IMR-90 (cell line): ENCODE data around the gene TRIM46. TPM values are rescaled to one million over a fixed set of nuclear protein-coding genes. Genes with fewer than 3 reads are reported as not detected.

Experiments
- ATAC-seq: fragments of 200-7000 bp; cut with Tn5 transposase; 2 replicates; pipeline ENCODE4 v1.9.1; 2020; ENCODE audit warnings: low read depth, mild to moderate bottlenecking, moderate library complexity
- BruUV-seq: library from RNA; stranded (reverse); fragments of 400-500 nt; replicated peaks from 2 replicates; lab custom pipeline; 2021; lab: Mats Ljungman, UMichigan
- CTCF ChIA-PET: fragments of 300-600 bp; formaldehyde crosslinking; extraction: SDS; loops from one replicate; lab custom pipeline; 2021; ENCODE audit warnings: antibody characterized with exemption; lab: Yijun Ruan, JAX
- POLR2A ChIA-PET: fragments of 300-600 bp; sonication (Branson Sonifier 250); formaldehyde crosslinking; loops from one replicate; lab custom pipeline; 2022; ENCODE audit warnings: antibody characterized with exemption; ENCODE audit not compliant: unreplicated experiment; lab: Charles Lee
- DNase-seq: peaks from one replicate; pipeline ENCODE4 v3.0.0; 2013
- H2AFZ ChIP-seq: replicated peaks from 2 replicates; pipeline ENCODE3; 2013; ENCODE audit warnings: low read length, mild to moderate bottlenecking; ENCODE audit not compliant: poor library complexity
- H2AK5ac ChIP-seq: 2 replicates; pipeline ENCODE4 v1.6.1; 2013; ENCODE audit warnings: low read depth, low read length, inconsistent platforms
- H2AK9ac ChIP-seq: replicated peaks from 2 replicates; pipeline ENCODE3; 2013; ENCODE audit warnings: mild to moderate bottlenecking, low read depth, low read length, moderate library complexity; ENCODE audit not compliant: poor library complexity
- H2BK120ac ChIP-seq: 2 replicates; pipeline ENCODE4 v1.6.1; 2013; ENCODE audit warnings: low read depth, low read length, inconsistent platforms
- H2BK15ac ChIP-seq: 3 replicates; pipeline ENCODE4 v1.6.1; 2013; ENCODE audit warnings: low read depth, low read length, inconsistent platforms
- H2BK20ac ChIP-seq: 2 replicates; pipeline ENCODE4 v1.6.1; 2013; ENCODE audit warnings: low read depth, mild to moderate bottlenecking, inconsistent platforms, low read length, moderate library complexity
- H2BK5ac ChIP-seq: 2 replicates; pipeline ENCODE4 v1.6.1; 2013; ENCODE audit warnings: mild to moderate bottlenecking, low read depth, low read length, inconsistent platforms; ENCODE audit not compliant: poor library complexity, severe bottlenecking
- H3K14ac ChIP-seq: replicated peaks from 2 replicates; pipeline ENCODE4 v1.6.1; 2013; ENCODE audit warnings: low read depth, low read length, inconsistent platforms
- H3K18ac ChIP-seq: 2 replicates; pipeline ENCODE4 v1.6.1; 2013; ENCODE audit warnings: low read depth, low read length, control low read depth
- H3K23ac ChIP-seq: 2 replicates; pipeline ENCODE4 v1.6.1; 2013; ENCODE audit warnings: low read depth, low read length, inconsistent platforms
- H3K27ac ChIP-seq: 2 replicates; pipeline ENCODE4 v1.5.1; 2013; ENCODE audit warnings: mild to moderate bottlenecking, control low read depth, low read length; ENCODE audit not compliant: insufficient read depth
- H3K27me3 ChIP-seq: 2 replicates; pipeline ENCODE4 v1.6.1; 2013; ENCODE audit warnings: low read length; ENCODE audit not compliant: control insufficient read depth, insufficient read depth
- H3K36me3 ChIP-seq: 2 replicates; pipeline ENCODE4 v1.6.1; 2013; ENCODE audit warnings: low read length, mixed read lengths; ENCODE audit not compliant: control insufficient read depth, insufficient read depth
- H3K4ac ChIP-seq: 2 replicates; pipeline ENCODE4 v1.6.1; 2013; ENCODE audit warnings: low read depth, low read length, inconsistent platforms
- H3K4me1 ChIP-seq: 2 replicates; pipeline ENCODE4 v1.6.1; 2013; ENCODE audit warnings: low read length, mixed read lengths; ENCODE audit not compliant: control insufficient read depth, insufficient read depth
- H3K4me2 ChIP-seq: 2 replicates; pipeline ENCODE4 v1.6.1; 2013; ENCODE audit warnings: low read depth, mild to moderate bottlenecking, control low read depth, low read length, moderate library complexity
- H3K4me3 ChIP-seq: 2 replicates; pipeline ENCODE4 v1.5.1; 2013; ENCODE audit warnings: low read depth, mild to moderate bottlenecking, control low read depth, low read length, moderate library complexity; ENCODE audit not compliant: insufficient read depth
- H3K56ac ChIP-seq: 2 replicates; pipeline ENCODE4 v1.6.1; 2013; ENCODE audit warnings: low read length, inconsistent platforms; ENCODE audit not compliant: insufficient read depth; ENCODE audit errors: extremely low read depth
- H3K79me1 ChIP-seq, 2 experiments: 2 replicates each; pipeline ENCODE4 v1.6.1; 2013; ENCODE audit warnings: low read length in 2 of 2, inconsistent platforms in 1 of 2, low read depth in 1 of 2
- H3K9ac ChIP-seq: 2 replicates; pipeline ENCODE4 v1.6.1; 2013; ENCODE audit warnings: low read depth, low read length, control low read depth
- H3K9me1 ChIP-seq: 2 replicates; pipeline ENCODE4 v1.6.1; 2013; ENCODE audit warnings: low read length, inconsistent platforms; ENCODE audit not compliant: insufficient read depth
- H3K9me3 ChIP-seq: 2 replicates; pipeline ENCODE4 v1.6.1; 2013; ENCODE audit warnings: low read length; ENCODE audit not compliant: control insufficient read depth, insufficient read depth
- H4K20me1 ChIP-seq: 2 replicates; pipeline ENCODE4 v1.6.1; 2013; ENCODE audit warnings: low read length, inconsistent platforms; ENCODE audit not compliant: insufficient read depth
- H4K5ac ChIP-seq: 2 replicates; pipeline ENCODE4 v1.6.1; 2013; ENCODE audit warnings: mild to moderate bottlenecking, low read depth, low read length, control low read depth
- H4K8ac ChIP-seq, 2 experiments: 2 replicates each; pipeline ENCODE4 v1.6.1; 2013; ENCODE audit warnings: low read depth in 2 of 2, low read length in 2 of 2, control low read depth in 1 of 2, inconsistent platforms in 1 of 2
- H4K91ac ChIP-seq: 2 replicates; pipeline ENCODE4 v1.6.1; 2013; ENCODE audit warnings: low read depth, low read length, inconsistent platforms; ENCODE audit not compliant: insufficient read depth
- CTCF ChIP-seq: conservative IDR thresholded peaks from 2 replicates; pipeline ENCODE4 v1.5.1; 2012; ENCODE audit warnings: mild to moderate bottlenecking, low read depth, low read length, improper control_type of control experiment
- RFX5 ChIP-seq: IDR thresholded peaks from 2 replicates; pipeline ENCODE4 v1.8.0; 2012; ENCODE audit warnings: low read depth, mild to moderate bottlenecking, low read length, moderate library complexity
- USF2 ChIP-seq: fragments of 150-350 bp; IDR thresholded peaks from 2 replicates; pipeline ENCODE4 v1.6.1; 2017; ENCODE audit warnings: mild to moderate bottlenecking, antibody characterized with exemption, low read length, low read depth
- WGBS, 2 experiments: methylation state at CpG; one replicate each; pipeline versions ENCODE4 v1.1.5 to v1.1.7; 2013; ENCODE audit warnings: missing lambda C conversion rate in 2 of 2; ENCODE audit not compliant: insufficient read length in 1 of 2; ENCODE audit errors: extremely low coverage in 2 of 2; 5-methylcytosine and 5-hydroxymethylcytosine counted together
- dilution Hi-C: fragments of 300-500 bp; cut with HindIII; formaldehyde crosslinking; loops from one replicate; pipeline ENCODE4 v1.14.3; 2018; ENCODE audit warnings: low sequenced_read_pairs; ENCODE audit not compliant: unreplicated experiment
- in situ Hi-C: fragments of 300-500 bp; cut with MboI; formaldehyde crosslinking; loops from 3 replicates; pipeline ENCODE4 v1.14.3; 2019; ENCODE audit warnings: low sequenced_read_pairs, inconsistent platforms, mixed read lengths
- intact Hi-C: fragments of 100-400 bp; cut with micrococcal nuclease; formaldehyde crosslinking; loops from 2 replicates; pipeline ENCODE4 v1.10.0; 2022
- polyA plus RNA-seq, 3 experiments: library from polyadenylated mRNA; depleted of rRNA; stranded (reverse); fragments of >200 nt; gene quantifications; 2 replicates each; pipeline ENCODE4 v1.2.3, GENCODE V29; 2012; ENCODE audit warnings: low replicate concordance in 1 of 3
- total RNA-seq: library from RNA; depleted of rRNA; stranded (reverse); fragments of >200 nt; gene quantifications from 2 replicates; pipeline ENCODE4 v1.2.3, GENCODE V29; 2012

The TRIM46 gene
- total and polyA plus RNA-seq, 2 of the 4 experiments (the other 2 are of a cell fraction): 2.3 to 6.2 TPM

DNA sequence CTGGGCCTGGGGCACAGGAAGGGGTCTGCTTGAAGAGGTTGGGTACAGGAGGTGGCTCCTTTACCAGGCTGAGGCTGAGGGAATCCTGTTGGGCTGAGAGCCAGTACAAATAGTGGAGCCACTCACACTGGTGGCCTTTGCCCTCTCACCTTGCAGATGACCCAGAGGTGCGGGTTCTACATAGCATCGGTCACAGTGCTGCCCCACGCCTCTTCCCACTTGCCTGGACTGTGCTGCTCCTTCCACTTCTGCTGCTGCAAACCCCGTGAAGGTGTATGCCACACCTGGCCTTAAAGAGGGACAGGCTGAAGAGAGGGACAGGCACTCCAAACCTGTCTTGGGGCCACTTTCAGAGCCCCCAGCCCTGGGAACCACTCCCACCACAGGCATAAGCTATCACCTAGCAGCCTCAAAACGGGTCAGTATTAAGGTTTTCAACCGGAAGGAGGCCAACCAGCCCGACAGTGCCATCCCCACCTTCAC lies 39.8 kb upstream of the TRIM46 start:
- Histone ChIP-seq H2BK120ac (no peak overlapping the region), H3K4me3 (no peak overlapping the region), H3K36me3 (peaks cover 9% of the 10 kb centered on the region), H3K56ac (no peak overlapping the region), H3K14ac (no peak overlapping the region), H2AK5ac (peak overlapping the region; percentile 34; the same call in 1 of the 2 replicates), H3K9me3 (no peaks in the 10 kb centered on the region), H3K27ac (no peak overlapping the region), H2BK20ac (no peak overlapping the region), H3K79me1 (peaks cover 16 to 32% of the 10 kb centered on the region in 2 experiments), H3K9me1 (peaks cover 24% of the 10 kb centered on the region; the same call in 1 of the 2 replicates), H4K91ac (no peak overlapping the region), H3K23ac (no peak overlapping the region), H2AK9ac (no peak overlapping the region), H2BK5ac (no peak overlapping the region), H3K4ac (no peak overlapping the region), H4K20me1 (no peaks in the 10 kb centered on the region), H4K5ac (no peak overlapping the region), H4K8ac (no peak overlapping the region), H2AFZ (peak overlapping the region; percentile 25), H3K9ac (no peak overlapping the region), H3K18ac (no peak overlapping the region), H3K4me1 (peaks cover 17% of the 10 kb centered on the region), H3K27me3 (peaks cover 5% of the 10 kb centered on the region), H2BK15ac (no peak overlapping the region), H3K4me2 (no peak overlapping the region)
- intact Hi-C loops (no loop called here), dilution Hi-C loops (no loop called here), in situ Hi-C loops (no loop called here)
- ATAC-seq (no peak), DNase-seq (no peak)
- CTCF ChIA-PET: no interaction called here
- BruUV-seq: no TSS peak
- 90% methylated on average over 2 of the region's 7 CpGs; no CpG with 5 or more reads in 1 of the 2 experiments for WGBS, 2 experiments
- TF ChIP-seq RFX5 (no peak), USF2 (no peak), CTCF (no peak)
- POLR2A ChIA-PET: no interaction called here
